HuH-7 (cell line): ENCODE data around the gene DPYSL5.
"Not testable (repeated sequence)": the region's sequence is repeated elsewhere in the genome, so short reads cannot be mapped to it uniquely, and the experiment has no call there.

Experiments
- DNase-seq: peaks from one replicate; pipeline ENCODE4 v3.0.0; 2011; ENCODE audit warnings: low spot score

DPYSL5 gene

DNA sequence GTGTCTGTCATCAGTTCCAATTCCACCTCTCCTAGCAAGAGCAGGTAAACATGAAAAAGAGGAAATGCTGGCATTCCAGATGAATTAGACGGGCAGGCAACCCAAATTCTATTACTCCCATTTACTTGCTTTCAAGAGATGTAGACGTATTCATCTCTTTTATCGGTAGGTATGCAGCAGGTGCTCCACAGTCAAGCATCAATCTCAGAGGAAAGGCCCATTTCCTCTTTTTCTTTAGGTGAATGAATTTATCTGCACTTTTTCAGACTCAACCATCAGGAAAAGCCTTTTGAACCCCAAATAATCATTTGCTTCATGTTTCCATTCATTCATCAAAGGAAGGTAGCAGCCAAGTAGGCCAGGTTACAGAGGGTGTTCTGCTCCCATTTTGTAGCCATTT lies 27.9 kb downstream of the DPYSL5 start:
- no peak for DNase-seq

DNA sequence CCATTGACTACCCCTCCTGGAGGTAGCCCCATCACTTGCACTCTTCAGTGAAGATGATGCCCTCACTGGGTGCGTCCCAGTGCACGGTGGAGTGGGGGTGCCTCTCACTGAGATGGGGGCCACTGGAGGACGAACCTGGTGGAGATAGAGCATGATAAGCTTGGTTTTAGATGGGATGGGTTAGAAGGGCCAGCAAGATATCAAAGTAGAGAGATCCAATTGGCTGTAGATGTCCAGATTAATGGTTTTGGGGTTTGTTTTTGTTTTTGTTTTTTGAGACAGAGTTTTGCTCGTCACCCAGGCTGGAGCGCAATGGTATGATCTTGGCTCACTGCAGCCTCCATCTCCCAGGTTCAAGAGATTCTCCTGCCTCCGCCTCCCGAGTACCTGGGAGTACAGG lies 28.3 kb downstream of the DPYSL5 start:
- no peak for DNase-seq

DNA sequence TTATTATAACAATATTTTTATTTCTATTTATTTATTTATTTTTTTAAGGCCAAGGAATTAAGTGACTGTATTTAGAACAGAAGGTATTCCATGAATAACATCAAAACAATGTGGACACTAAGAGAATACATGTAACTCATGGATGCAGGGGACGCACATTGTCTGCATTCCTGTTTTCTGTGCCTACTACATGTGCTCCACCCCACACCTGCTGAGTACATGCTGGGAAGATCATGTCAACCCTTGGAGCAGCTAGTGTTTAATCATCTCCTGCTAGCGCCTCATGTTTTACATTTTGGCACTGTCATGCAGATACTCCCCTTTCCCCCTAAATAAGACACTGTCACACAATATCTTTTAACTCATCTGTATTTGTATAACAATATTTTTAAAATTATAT lies 29.3 kb downstream of the DPYSL5 start:
- DNase-seq: no peak

DNA sequence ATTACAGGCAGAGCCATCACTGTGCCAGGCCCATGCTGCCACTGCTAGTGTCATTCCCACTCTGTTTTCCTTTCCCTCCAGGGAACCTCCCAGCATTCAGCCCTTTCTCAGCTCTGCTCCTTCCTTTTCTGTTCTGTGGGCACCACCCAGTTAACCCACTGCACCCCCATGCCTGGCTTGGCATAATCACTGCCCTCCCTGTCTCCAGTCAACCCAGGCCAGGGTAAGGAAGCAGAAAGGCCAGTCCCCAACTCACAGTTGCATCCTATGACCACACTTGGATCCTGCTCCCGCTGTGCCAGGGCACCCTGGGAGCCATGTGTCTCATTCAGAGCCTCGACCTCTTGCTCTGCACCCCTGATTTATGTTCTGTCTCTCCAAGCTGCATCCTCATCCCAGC lies 32.2 kb downstream of the DPYSL5 start:
- DNase-seq: no peak

DNA sequence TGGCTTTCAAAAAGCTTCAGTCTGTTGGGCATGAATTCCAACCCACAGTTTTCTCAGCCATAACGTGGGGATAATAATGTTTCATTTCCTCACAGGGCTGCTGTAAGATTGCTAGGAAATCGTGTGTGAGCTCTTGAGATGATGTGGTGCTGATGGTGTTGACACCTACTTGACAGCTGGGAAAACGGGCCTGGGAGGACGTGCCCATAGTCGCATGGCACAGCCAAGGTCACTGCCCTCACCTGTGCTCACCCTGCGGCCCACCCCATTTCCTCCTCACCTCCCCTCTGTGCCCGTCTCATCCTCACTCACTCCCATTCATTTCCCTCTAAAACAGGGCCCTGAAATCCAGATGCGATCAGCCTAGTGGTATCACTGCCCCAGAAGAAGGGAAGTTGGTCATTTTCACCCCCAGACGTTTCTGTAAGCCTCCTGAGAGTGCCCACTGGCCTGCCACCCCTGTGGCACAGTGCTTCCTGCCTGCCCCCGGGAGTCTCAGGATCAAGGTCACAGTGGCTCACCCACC lies 33.0 kb downstream of the DPYSL5 start:
- DNase-seq: no peak

DNA sequence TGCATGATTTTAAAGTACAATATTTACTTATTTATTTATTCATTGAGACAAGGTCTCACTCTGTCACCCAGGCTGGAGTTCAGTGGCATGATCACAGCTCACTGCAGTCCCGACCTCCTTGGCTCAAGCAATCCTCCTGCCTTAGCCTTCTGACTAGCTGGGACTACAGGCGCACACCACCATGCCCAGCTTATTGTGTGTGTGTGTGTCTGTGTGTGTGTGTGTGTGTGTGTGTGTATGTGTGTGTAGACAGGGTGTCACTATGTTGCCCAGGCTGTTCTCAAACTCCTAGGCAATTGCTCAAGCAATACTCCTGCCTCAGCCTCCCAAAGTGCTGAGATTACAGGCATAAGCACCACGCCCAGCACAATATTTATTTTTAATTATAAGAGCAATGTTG lies 34.3 kb downstream of the DPYSL5 start:
- DNase-seq: not testable (repeated sequence)

DNA sequence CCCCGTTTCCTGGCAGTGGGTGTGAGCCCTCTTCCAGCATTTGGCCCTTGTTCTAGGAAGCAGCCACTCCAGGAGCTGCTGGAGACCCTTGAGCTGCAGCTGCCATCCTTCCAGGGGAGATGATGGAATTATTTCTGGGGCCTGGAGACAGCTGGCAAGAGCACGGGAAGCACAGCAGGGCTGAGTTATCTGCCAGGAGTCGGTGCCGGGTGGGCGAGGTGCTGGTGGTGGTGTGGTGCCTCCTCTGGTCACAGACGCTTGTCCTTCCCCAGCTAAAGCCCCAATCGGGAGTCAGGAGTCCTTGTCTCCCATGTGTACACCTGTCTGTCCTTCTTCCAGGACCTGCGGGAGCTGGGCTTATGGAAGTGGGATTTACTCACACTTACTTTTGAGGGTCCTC lies 36.0 kb downstream of the DPYSL5 start:
- DNase-seq: no peak

DNA sequence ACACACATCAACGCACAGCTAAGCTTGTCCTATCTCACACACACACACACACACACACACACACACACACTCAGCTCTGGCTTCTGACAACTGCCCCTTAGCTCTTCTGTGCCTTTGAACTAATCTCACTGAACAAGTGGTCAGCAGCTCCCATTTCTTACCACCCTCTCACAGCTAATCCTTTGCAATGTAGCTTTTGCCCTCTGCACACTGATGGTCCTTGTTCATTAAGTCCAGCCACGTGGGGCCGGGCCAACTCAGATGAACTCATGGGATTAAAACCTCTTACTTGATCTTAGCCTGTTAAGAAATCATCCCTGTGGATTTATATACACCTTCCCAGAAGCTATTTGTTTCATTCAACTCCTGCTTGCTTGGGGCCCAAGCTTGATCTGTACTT lies 36.6 kb downstream of the DPYSL5 start:
- DNase-seq: no peak

DNA sequence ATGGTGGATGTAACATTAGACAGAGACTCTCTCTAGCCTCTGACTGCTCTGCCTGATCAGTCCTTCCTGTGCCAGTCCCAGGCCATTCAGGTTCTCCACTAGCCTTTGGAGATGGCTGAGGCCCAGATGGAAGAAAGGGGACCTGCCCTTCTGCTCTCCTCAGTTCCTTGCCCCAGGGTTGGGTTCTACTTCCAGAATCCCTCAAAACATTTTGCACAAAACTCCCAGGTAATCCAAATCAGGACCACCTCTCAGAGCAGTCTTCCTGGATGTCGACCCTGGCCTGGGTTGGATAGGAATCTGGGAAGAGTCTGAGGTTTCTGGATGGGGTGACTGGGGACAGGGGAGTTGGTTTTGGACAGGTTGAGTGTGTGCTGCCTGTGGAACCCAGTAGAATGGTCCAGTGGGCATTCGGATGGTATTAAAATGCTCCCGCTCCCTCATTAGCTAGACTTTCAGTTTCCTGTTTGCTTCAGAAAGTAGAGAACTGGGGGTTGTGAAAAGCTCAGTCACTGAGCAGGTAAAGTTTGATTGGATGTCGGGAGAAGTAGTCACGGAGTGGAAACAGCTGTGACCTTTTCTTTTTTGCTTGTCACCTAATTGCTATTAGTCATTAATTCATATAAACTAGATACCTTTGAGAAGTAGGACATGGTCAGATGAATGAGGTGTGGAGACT lies 37.9 kb downstream of the DPYSL5 start:
- DNase-seq: no peak

DNA sequence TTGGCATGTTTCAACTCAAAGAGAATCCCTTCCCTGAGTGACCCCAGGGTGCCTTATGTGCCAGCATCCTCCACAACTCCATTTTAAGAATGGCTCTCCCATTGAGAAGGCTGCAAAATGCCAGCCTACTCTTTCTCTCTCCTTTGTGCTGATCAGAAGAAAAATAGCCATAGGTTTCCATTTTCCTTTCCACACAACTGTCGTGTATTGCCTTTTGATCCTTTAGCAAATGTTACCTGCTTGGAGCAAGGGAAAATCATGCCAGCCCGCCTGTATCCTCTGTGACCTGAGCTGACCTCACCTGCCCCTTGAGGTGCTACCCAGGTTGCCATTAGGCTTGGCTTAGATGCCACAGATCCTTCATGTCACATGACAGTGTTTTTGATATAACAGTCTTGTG lies 38.8 kb downstream of the DPYSL5 start:
- no peak for DNase-seq

DNA sequence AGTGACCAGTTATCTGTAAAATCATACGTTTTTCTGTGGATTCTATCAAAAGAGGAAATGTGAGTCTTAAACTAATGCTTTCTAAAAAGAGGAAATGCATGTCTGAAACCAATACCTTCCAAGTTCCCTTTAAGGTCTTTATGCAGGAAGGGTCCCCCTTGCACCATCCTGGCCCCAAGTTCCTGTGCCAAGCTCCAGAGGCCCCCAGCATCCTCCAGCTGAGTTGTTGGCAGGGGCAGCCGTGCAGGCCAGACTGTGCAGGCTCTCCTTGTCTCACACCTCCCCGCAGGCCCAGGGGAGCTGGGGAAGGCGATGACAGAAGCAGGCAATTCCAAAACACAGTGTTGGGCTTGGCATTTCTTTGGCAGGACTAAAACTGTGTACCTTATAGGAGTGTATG lies 39.2 kb downstream of the DPYSL5 start:
- DNase-seq: no peak

DNA sequence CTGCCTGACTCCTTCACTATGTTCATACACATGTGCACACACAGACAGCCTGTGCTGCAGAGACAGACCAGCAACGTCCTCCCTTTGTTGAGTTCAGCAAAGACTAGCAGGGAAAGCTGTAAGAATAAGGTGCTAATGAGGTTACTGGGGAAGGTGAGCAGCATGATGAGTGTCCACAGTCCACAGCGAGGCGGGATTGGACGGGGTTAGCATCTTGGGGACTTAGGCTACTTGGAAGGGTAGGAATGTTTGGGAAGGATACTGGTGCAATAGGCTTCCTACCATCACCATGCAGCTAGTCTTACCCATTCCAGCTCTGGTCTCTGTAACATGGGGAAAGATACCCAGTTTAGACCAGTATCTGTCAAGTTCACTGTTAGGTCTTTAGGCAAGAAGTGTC lies 41.9 kb downstream of the DPYSL5 start:
- no peak for DNase-seq

DNA sequence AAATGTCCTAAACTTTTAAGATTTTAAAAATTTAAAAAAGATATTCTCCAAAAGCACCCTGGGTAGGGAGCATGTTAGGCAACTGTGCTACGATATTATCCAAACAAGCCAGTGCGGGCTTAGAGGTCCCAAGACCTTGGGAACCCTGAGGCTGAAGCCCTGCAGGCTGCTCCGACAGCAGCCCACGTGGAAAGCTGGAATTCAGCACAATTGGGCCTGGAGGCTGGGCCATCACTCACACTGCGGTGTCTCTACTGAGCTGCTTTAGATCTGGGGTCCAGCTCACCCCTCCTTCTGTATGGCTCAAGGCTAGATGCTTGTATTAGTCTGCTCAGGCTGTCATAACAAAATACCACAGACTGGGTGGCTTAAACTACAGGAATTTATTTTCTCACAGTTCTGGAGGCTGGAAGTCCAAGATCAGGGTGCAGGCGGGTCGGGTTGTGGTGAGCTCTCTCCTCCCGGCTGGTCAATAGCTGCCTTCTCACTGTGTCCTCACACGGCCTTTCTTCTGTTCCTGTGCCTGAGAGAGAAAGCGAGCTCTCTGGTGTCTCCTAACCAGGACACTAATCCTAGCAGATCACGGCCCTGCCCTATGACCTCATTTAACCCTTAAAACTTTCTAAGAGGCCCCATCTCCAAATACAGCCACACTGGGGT lies 42.5 kb downstream of the DPYSL5 start:
- no peak for DNase-seq

DNA sequence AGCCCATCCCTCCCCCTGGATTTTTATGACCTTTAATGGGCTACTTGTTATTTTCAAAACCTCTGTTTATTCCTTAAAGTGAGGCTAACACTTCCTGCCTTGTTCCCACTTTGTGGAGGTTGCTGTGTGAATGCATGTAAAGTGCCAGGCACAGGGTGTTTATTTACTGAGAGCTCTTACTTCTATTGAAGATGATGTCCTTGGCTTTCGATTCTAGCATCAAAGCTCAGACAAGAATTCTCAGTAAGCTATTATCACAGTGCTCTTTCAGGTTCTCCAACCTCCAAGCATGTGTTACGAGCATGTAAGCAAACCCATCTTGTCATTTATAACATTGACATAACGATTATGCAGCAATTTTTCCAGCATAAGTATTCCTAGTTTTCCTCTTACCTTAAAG lies 44.2 kb downstream of the DPYSL5 start:
- DNase-seq: no peak

DNA sequence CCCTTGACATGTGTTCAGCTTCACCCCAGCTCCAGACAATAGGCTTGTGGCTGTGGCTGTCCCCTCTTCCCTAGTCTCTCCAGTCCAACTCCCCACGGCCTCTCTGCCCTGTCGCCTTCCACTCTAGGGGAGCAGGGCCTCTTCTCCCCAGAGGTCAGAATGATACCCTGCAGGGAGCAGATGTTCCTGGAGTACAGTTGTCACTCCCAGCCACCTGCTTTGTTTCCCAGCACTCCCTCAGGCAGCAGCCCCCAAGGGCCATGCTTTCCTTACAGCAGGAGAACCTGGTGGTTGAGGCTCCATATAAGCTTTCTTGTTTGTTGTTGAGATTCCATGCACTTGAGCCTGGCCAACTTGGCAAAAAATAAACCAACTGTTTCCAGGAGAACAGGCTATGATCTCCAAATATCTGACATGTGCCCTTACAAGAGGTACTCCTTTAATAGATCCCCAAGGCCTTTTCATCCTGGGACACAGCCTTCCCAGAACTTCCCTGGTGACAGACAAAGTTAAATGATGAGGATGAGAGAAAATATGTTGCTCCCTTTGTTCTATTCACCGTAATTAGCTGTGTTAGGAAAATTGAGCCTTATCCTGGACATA lies 45.1 kb downstream of the DPYSL5 start:
- DNase-seq: no peak

DNA sequence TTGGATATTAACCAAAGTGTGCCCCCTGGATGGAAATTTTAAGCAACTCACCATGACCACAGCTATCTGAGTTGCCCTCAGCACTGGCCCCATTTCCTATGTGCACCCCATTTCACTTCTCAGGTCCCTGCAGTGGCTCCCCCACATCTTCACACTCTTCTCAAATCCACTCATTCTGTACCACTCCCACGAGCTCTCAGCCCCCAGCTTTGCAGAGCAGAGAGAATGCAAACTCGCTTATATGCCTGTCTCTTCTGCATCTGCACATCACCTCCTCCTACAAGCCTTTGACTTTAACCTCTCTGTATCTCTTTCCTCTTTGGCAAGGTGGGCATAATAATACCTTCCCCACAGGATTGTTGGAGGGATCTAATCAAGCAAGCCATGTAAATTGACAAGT lies 46.2 kb downstream of the DPYSL5 start:
- DNase-seq: no peak

DNA sequence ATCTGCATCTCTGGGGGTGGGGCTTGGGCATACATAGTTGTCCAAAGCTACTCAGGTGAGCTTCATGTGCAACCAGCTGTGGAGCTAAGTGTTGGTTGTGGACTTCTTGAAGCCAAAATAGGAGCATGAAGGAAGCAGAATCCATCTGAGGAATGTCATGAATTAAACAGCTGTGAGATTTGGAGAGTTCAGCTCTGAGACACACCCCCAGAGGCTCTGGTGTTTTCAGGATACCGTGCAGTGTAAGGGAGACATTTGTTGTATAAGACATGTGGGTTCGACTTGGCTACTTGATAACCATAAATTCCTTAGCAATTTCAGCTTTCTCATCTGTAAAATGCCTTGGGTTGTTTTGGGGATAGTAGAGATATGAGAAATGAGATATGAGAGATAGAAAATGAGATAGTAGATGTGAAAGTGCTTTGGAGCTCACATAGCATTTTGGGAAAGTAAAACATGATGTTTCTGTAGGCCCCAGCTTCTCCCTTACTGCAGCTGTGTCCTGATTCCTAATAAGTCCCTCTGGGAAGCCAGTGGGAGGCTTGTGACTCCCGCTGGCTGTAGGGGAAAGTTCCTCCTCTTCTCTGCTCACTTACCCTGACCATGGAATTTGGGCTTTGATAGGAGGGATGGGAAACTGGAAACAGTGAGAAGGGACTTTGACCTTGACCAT lies 50.0 kb downstream of the DPYSL5 start:
- DNase-seq: no peak

DNA sequence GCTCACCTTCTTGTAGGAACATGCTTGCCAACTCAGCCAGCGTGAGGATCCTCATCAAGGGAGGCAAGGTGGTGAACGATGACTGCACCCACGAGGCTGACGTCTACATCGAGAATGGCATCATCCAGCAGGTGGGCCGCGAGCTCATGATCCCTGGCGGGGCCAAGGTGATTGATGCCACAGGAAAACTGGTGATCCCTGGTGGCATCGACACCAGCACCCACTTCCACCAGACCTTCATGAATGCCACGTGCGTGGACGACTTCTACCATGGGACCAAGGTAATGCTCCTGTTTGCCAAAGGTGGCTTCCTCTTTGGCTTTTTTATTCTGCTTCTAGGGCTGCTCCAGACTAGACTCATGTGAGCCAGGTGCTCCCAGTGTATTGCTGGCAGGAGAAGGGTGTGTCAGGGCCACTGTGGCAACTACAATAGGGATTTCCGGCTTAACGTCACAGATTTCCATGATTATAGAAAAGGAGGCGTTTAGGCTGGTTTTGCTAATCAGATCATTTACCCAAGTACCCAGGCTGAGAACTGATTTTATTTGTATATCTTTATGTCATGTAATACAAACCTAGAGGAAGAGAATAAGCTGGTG lies 50.6 kb downstream of the DPYSL5 start:
- DNase-seq: no peak

DNA sequence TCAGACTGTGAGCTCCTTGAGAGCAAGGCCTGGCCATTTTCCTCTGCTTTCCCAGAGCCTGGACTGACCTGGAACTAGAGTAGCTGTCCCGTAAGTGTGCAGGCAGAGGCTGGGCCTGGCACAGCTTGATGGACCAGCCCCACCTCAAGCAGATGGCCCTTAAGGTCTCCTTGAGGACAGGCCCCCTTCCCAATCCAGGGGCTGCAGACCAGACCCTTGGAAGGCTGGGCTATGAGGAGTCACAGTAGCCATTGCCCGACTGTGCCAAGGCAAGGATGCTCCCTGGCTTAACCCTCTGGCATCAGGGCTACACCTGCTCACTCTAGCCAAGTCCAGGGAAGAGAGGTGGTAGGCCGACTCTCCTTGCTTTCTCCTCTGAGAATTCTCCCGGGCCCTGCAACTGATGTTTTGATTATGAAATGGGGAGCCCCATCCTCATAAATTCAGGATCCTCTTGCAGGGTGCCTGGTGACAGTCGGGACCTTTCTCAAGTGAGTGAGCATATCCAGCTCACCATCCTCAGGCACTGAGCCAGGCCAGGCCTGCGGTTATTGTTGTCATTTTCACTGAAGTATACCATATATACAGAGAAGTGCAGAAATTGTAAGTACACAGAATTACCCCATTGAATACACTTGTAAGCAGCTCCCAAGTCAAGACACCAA lies 51.7 kb downstream of the DPYSL5 start:
- no peak for DNase-seq

DNA sequence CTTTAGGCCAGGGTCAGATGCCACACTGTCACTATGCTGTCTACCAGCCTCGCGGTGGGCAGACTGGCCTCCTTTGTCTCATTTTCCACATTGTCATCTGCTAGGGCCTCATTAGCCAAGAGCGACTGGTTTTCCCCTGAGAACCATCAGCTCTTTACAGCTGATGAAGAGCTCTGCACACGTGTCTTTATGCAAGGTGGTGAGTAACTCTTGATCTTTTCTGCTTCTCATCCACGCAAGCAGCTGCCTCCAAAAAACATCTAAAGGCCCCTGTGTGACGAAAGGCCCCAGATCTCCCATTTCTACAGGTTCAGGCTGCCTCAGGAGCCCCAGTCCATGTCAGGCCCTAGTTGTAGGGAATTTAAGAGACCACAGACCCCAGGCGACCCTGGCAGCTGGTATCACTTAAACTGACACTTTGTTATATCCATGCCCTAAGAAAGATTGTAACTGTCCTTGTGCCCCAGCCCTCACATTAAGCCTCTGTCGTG lies 52.9 kb downstream of the DPYSL5 start:
- no peak for DNase-seq

DNA sequence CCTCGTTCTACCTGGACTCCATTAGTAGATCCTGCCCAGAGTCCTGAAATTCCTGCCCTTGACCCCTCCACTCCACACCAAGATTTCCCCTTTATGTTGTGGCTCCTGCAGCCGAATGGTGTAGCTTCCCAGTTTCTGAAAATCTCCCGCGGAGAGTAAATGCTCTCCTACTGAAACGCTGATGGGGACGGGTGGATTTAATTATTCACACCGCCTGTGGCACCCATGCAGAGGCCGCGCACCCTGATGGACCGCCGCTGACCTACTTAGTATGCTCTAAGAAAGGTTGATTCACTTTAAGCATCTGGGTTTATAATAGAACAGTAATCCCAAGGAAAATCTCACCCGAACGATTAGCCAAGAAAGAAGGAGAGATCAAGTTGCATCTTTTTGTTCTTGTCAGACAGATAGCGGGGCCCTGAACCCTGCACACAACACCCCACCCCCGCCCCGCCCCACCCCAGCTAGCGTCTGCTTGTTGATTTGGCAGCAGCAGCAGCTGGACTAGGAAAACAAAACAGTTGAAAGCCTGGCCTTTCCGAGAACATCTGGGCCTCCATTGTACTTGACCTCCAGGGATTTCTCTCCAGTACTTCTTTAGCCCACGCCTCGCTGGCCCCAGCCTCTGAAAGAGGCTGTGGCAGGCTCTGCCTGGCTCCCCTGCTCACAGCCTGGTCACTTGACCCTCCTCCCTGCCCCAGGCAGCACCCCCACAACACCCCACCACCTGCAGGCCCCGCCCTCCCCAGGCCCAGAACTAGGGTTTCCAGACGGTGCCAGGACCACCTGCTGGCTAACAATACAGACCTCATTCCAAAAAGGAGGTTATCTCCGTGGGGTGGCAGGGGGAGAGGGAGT lies 53.6 kb downstream of the DPYSL5 start:
- DNase-seq: no peak
